ENCODE data around the gene MSH5.

The MSH5 gene

DNA sequence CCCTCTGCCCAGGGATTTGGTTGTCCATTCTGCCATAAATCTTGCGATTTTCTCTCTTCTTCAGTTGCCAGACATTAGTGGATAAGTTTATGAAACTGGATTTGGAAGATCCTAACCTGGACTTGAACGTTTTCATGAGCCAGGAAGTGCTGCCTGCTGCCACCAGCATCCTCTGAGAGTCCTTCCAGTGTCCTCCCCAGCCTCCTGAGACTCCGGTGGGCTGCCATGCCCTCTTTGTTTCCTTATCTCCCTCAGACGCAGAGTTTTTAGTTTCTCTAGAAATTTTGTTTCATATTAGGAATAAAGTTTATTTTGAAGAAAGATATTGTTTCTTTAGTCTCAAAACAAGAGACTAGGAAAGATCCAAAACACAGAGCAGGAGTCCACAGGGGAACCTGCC lies 22.6 kb downstream of the MSH5 start, which contains the start of gene SAPCD1:
SAPCD1 (plus strand) TSS at position 301 of the 400 bp plus-strand sequence. CDS start 399 bp downstream, outside the sequence.
- TF ChIP-seq, protein P1, sequence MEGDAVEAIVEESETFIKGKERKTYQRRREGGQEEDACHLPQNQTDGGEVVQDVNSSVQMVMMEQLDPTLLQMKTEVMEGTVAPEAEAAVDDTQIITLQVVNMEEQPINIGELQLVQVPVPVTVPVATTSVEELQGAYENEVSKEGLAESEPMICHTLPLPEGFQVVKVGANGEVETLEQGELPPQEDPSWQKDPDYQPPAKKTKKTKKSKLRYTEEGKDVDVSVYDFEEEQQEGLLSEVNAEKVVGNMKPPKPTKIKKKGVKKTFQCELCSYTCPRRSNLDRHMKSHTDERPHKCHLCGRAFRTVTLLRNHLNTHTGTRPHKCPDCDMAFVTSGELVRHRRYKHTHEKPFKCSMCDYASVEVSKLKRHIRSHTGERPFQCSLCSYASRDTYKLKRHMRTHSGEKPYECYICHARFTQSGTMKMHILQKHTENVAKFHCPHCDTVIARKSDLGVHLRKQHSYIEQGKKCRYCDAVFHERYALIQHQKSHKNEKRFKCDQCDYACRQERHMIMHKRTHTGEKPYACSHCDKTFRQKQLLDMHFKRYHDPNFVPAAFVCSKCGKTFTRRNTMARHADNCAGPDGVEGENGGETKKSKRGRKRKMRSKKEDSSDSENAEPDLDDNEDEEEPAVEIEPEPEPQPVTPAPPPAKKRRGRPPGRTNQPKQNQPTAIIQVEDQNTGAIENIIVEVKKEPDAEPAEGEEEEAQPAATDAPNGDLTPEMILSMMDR (IDR thresholded peaks at IDR 0.05; ENCODE audit: borderline replicate concordance, insufficient read depth, low read depth, low read length), result no peak
- no peak within 1 kb of the TSS for H3K4me3 ChIP-seq (ENCODE audit: low read depth, low read length)

GRCh38 chr6:31762878-31763618 lies 23.2 kb downstream of the MSH5 start:
- no peak overlapping the region for H3K4me3 ChIP-seq (ENCODE audit: low read depth, low read length)
- TF ChIP-seq, protein P1 (IDR thresholded peaks at IDR 0.05; ENCODE audit: borderline replicate concordance, insufficient read depth, low read depth, low read length), result no peak

GRCh38 chr6:31763619-31763940 lies 23.8 kb downstream of the MSH5 start:
- TF ChIP-seq, protein P1 (IDR thresholded peaks at IDR 0.05; ENCODE audit: borderline replicate concordance, insufficient read depth, low read depth, low read length), result no peak
- H3K4me3 ChIP-seq (ENCODE audit: low read depth, low read length), result no peak overlapping the region

GRCh38 chr6:31764198-31764597 lies 24.4 kb downstream of the MSH5 start:
- no peak overlapping the region for H3K4me3 ChIP-seq (ENCODE audit: low read depth, low read length)
- TF ChIP-seq, protein P1 (IDR thresholded peaks at IDR 0.05; ENCODE audit: borderline replicate concordance, insufficient read depth, low read depth, low read length), result no peak

DNA sequence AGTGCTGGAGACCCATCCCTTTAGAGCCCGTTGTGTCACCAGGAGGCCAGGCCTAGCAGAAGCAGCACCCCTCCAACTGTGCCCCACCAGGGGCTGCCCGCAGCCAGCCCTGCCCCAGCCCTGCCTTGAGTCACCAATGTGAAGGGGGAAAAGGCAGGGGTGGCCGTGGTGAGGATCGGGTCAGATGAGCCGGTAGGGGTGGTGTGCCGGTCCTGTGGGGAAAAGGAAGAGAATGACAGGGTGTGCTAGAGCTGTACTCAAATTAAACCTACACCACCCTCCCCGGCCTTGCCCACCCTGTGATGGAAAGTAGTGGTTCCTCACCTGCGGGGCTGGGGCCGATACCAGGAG lies 25.7 kb downstream of the MSH5 start:
- TF ChIP-seq, protein P1 (IDR thresholded peaks at IDR 0.05; ENCODE audit: borderline replicate concordance, insufficient read depth, low read depth, low read length), result no peak

DNA sequence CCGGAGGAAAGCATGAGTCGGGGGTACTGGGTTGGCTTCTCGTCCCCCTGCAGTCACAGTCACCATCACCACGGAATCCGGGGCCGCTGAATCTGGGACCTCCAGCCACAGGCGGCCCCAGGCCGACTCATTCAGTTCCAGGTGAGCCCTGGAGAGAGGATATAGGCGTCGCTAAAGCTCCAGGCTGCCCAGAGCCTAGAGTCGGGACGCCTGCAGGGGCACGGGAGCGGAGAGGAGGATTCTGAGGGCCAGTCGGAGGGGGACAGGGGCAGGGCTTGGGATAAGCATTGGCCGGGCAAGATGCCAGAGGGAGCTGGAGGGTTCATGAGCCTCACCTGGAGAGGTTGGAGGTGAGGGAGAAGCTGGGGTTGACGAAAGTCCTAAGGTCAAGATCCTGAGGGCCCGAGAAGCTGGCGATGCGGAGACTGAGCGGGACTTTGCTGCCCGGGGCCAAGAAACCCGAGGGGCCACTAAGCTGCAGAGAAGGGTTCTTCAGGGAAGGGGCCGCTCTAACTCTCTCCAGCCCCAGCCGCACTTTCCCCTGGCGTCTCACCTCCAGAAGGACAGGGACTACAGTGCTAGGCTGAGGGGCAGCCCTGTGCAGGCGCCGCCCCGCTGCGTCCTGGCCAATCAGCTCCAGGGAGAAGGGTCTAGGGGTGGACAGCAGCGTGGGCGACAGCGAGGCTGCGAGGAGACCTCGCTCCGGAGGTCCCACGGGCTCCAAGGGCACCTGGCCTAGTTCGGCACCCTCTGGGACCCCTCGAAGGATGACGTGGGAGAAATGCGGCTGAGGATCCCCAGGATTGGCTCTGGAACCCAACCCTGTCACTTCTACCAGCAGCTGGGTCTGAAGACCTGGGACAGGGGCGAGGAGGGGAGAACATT lies 26.3 kb downstream of the MSH5 start:
- TF ChIP-seq, protein P1 (IDR thresholded peaks at IDR 0.05; ENCODE audit: borderline replicate concordance, insufficient read depth, low read depth, low read length), result no peak
- no peak overlapping the region for H3K4me3 ChIP-seq (ENCODE audit: low read depth, low read length)

More for the DNA sequence above, 25.7 kb downstream of the MSH5 start:
- no peak overlapping the region for H3K4me3 ChIP-seq (ENCODE audit: low read depth, low read length)
